GM19463 (cell line): Measurements from ENCODE around the gene ACTR10.

Experiments used
- ATAC-seq: cut with Tn5 transposase; IDR thresholded peaks from one replicate; pipeline ENCODE4 v1.9.1; 2021; ENCODE audit warnings: mild to moderate bottlenecking, moderate library complexity; ENCODE audit not compliant: unreplicated experiment

ACTR10 gene

GRCh38 chr14:58199726-58200479 lies at the start of gene ACTR10:
TSS of gene ACTR10 (plus strand) at chr14:58200149. CDS start at chr14:58200218, 69 bp downstream.
- ATAC-seq, result peak; percentile 88

DNA sequence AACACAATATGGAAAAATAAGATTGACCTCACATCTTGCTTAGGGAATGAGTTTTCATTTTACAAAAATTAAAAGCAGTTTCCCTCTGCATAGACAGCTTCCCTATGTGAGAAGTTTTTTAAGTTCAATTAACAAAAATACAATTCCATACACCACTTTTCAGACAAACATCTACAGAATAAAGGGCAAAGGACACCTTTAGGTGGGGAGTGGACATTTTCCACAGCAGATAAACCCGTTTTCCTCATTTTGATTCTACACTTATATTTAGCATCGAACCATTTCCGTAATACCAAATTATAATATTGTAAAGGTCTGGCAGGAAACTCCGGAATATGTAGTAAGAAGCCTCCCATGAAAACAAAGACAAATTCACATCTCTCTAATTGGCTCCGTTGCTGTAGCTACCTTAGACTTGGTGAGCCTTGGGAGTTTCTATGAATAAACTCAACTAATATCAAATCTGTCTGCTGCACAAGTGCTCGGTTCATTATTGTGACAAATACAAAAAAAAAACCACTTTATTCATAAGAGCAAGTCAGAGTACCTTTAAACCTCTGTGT lies 49.6 kb upstream of the ACTR10 start:
- ATAC-seq, result no peak

- ATAC-seq, result no peak
These were observed 48.6 kb upstream of the ACTR10 start for GRCh38 chr14:58151133-58152013.

DNA sequence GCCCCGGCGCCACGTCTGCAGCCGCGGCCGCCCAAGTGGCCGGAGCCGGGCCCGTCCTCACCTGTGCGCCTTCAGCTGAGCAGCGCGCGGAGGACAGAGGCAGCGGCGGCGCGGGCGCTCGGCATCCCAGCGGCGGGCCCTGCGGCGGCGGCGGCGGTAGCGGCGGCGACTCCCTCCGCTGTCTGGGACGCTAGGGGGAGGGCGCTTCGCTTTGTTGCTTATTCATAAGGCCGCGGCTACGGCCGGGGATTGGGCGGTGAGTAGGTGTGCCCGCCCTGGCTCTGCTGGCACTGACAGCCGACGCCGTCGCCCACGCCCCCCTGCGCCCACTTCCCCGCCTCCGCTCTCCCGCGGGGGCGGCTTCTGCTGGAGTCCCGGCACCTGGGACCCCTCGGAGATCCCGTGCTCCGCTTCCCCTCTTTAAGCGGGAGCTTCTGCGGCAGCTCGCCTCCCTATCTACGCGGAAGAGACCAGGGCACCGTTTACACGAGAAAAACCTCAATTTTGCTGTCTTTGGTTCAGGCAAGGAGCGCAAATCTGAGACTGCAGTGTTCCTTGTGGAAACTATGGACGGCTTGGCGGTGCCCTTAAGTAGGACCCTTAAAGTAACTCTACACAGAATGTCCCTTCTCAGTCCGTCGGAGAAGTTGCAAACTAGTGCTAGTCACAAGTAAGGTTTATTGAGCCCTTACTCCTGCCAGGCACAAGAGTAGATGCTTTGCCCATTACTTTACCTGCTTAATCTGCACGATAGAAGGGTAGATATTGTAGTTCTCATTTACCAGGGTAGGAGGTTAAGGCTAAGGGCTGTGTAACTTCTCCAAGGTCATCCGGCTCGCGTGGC lies 47.7 kb upstream of the ACTR10 start, which contains the start of gene ARMH4:
Gene ARMH4 (minus strand): TSS at position 200 of the 844 bp plus-strand sequence. CDS start 12,855 bp downstream, outside the sequence.
- ATAC-seq, result peak; percentile 94

GRCh38 chr14:58160561-58160960 lies 39.4 kb upstream of the ACTR10 start:
- no peak for ATAC-seq

DNA sequence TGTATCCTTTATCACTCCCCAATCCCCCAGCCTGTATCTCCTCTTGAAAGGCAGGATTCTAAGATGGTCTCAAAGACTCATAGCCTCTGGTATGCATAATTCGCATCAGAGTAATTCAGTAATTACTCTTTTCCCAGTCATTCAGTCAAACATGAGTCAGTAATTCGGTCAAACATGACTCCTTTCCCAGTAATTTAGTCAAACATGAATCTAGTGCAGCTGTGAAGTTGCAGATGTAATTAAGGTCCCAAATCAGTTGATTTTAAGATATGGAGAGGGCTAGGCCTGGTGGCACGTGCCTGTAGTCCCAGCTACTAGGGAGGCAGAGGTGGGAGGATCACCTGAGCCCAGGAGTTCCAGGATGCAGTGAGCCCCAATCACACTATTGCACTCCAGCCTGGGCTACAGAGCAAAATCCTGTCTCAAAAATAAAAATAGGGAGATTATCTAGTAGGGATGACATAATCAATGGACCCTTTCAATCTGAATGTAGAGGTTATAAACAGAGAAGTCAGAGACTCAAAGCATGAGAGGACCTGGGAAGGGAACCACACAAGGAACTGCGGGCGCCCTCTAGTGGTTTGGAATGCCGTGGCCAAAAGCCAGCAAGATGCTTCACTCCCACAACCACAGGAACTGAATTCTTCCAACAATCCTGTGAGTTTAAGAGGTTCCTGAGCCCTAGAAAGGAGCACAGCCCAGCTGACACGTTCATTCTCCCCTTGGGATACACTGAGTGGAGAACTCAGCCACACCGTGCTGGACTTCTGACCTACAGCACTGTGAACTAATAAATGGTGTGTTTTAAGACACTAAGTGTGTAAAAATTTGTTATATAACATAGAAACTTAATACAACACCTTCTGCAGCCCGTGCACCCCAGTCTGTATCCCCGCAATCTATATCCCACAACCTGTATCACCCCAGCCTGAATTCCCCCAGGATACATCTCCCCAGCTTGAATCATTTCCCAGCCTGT lies 33.7 kb upstream of the ACTR10 start:
- no peak for ATAC-seq

DNA sequence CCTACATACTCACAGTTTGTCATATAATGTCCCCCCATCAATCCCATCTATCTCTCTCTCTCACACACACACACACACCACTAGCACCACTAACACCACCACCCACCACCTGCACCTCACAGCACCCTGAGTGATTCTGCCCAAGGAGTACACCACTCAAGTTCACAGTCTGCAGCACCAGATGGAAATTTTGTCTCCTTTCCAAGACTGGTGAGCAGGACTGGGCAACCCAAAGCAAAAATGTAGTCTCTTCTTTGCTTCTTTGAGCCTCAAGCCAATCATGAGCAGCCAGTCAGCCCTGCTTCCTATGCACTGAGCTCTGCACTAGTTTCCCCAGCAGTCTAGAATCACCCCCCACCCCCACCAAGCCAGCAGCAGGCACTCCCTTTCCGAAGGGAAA lies 32.9 kb upstream of the ACTR10 start:
- no peak for ATAC-seq

DNA sequence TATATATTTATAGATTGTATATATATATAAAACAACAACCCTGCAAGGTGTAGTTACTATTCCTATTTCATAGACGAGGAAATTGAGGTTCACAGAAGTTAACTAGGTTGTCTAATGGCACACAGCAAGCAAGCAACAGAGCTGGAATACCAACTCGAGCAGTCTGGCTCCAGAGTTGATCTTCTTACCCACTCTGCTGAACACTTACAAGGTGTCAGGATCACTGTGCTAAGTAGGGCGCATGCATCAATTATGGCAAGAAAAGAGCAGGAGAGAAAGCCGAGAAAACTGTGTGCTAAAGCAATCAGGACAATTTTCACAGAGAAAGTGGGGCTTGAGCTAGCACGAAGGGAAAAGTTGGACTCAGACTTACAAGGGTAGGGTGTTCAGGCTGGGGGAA lies 32.1 kb upstream of the ACTR10 start:
- no peak for ATAC-seq

DNA sequence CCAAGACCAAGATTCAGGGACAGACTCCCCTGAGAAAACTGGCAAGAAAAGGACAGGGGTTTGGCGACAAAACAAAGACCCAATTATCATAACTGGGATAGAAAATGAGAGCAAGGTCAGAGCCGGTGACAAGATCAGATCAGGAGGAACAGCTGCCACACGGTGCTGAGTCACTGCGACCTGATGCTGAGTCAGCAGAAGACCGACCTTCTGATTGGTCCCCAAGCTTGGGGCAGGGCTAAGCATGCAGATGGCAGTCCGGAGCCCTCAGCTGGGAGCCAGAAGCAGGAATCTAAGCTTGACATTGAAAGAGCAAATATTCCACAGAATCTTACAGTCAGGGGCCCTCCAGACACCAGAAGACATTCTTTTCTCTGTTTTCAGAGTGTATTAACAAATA lies 28.9 kb upstream of the ACTR10 start:
- peak; percentile 97 for ATAC-seq

- no peak for ATAC-seq
These were observed 22.8 kb upstream of the ACTR10 start for GRCh38 chr14:58177125-58177524.

DNA sequence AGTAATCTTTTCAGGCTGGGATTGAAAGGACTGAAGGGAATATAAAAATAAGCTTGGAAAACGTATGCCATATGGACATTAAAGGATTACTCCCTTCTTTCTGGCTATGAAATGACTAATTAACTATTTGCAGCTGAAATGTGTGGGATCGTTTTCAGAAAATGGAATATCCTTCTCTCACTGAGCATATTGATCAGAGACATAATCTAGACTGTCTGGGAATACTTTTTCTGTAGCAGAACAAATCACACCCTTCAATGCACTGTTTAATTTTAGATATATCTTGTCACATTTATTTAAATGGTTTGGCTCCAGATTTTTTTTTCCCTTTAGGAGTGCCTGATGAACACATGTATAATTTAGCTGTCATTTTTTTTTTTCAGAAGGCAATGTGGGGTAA lies 10.8 kb upstream of the ACTR10 start:
- no peak for ATAC-seq

DNA sequence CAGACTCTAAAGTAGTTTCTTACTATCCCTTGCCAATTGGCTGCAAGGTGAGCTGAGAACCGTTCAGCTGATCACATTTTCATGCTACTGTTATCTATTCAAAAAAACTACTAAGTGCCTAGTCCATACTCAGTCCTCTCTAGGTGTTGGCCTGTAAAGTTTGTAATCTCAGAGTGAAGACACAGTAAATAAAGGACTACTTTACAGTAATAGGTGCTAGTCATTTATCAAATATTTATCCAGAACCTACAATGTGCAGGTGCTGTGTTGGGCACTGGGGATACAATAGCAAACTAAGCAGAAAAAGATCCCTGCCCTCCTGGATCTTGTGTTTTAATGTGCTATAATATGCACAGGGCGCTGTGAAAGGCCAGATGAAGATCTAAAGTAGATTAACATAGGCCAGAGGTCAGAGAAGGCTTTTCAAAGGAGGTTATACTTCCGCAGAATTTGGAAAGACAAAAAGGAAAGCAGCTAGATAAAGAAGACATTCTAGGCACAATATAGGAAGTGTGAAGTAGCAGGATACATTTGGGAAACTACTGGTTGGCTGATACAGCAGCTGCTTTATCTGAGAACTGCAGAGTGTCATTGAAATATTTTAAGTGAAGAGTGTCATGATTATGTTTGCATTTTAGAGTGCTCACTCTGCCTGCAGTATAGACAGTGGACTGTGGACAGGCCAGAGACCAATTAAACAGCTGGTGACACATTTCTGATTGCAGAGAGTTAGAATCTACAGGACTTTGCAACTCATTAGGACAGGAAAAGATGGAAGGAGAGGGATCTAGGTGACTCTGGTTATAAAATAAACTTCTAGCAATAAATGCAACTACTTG lies 8.0 kb upstream of the ACTR10 start:
- ATAC-seq, result no peak

- no peak for ATAC-seq
These were observed 6.4 kb upstream of the ACTR10 start for GRCh38 chr14:58193542-58193941.

GRCh38 chr14:58196198-58196597 lies 3.8 kb upstream of the ACTR10 start:
- ATAC-seq, result no peak

DNA sequence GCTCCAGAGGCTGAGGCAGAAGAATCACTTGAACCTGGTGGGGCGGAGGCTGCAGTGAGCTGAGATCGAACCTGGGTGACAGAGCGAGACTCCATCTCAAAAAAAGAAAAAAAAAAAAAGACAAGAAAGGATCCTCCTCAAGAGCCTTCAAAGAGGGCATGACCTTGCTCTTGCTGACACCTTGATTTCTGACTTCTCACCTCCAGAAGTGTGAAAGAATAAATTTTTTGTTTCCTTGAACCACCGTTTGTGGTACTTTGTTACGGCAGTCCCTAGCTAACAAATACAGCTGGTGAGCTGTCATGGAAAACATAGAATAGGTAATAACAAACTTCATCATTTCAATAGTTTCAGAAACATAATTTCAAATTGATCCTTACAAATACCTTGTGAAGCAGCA lies 1.9 kb upstream of the ACTR10 start:
- no peak for ATAC-seq

DNA sequence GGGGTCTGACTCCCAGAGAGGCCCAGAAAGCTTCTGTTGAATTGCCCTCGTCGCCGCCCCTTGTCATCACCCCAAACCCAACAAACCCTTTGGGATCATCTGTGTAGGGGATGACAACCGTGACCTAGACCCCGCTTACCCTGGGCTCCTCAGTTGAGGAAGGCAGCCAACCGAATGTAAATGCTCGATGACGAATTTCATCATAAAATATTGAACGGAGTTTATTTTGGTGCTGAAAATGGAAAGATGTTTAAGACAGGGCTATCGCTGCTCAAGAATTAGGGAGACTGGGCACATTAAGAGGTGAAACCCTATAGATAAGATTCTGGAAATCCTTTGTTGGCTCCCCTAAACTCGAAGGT lies 512 bp downstream of the ACTR10 start:
- peak; percentile 2 for ATAC-seq

- no peak for ATAC-seq
These were observed 897 bp downstream of the ACTR10 start for GRCh38 chr14:58200846-58201245.

DNA sequence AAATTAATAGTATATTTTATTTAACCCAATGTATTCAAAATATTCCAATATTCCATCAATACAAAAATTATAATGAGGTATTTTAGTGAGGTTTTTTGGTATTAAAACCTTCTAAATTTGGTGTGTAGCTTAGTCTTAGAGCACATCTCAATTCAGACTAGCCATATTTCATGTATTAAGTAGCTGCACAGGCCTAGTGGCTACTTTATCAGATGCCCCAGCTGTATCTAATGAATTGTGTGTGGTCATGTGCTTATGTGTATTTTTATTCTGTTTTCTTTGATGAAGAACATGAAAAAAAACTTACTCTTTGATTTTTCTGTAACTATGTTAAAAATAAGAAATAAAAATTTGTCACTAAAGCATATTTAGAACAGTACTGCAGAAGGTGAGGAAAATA lies 13.2 kb downstream of the ACTR10 start:
- no peak for ATAC-seq
